IPS-11a (cell line): ENCODE measurements around the gene OSGEP.

ENCODE experiments used
- H3K4me3 ChIP-seq: one replicate; pipeline ENCODE4 v1.5.1; 2013; ENCODE audit warnings: low read depth, low read length, control low read depth

OSGEP gene

DNA sequence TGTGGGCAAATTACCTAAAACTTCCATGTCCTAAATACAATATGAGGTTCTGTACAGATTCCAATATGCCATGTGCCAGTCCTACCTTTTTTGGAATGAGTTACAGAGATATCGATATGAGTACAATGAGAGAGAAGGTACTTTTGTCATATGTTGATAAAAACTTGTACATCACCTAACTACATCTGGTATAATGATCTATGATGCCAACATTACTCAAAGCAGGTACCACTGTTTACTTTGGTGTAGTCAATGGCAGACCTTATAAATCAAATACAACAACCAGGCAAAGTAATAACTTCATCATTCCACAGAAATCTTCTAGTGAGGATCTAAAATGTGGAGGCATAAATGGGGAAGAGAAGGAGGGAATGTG lies 54.0 kb downstream of the OSGEP start:
- H3K4me3 ChIP-seq: no peak overlapping the region

GRCh38 chr14:20397511-20397910 lies 57.1 kb downstream of the OSGEP start:
- no peak overlapping the region for H3K4me3 ChIP-seq
